HG02623 (cell line): ENCODE results near the gene OTOG.
"Not testable (repeated sequence)": the region's sequence is repeated elsewhere in the genome, so short reads cannot be mapped to it uniquely, and the experiment has no call there.

Experiments
- ATAC-seq: cut with Tn5 transposase; IDR thresholded peaks from one replicate; pipeline ENCODE4 v1.9.1; 2021; ENCODE audit warnings: moderate library complexity; ENCODE audit not compliant: unreplicated experiment

OTOG gene

DNA sequence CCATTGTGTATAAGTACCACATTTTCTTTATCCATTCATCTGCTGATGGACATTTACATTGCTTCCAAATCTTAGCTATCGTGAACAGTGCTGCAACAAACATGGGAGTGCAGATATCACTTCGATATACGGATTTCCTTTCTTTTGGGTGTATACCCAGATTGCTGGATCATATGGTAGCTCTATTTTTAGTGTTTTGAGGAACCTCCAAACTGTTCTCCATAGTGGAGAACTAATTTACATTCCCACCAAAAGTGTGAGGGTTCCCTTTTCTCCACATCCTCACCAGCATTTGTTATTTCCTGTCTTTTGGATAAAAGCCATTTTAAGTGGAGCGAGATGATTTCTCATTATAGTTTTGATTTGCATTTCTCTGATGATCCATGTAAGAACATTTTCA lies 75.7 kb downstream of the OTOG start:
- not testable (repeated sequence) for ATAC-seq

DNA sequence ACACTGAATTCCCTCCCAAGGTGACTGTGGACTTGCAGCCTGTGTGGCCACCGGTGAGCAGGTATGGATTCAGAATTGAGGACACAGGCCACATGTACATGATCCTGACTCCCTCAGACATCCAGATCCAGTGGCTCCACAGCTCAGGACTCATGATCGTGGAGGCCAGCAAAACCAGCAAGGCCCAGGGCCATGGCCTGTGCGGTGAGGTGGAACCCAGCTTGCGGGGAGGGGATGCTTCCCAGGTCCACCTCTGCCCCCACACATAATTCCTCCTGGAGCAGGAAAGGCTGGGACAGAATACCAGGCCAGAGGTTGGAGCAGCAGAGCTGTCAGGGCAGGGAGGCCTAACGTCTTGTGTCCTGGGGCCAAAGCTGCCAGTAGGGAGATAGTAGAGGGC lies 82.1 kb downstream of the OTOG start:
- no peak for ATAC-seq

DNA sequence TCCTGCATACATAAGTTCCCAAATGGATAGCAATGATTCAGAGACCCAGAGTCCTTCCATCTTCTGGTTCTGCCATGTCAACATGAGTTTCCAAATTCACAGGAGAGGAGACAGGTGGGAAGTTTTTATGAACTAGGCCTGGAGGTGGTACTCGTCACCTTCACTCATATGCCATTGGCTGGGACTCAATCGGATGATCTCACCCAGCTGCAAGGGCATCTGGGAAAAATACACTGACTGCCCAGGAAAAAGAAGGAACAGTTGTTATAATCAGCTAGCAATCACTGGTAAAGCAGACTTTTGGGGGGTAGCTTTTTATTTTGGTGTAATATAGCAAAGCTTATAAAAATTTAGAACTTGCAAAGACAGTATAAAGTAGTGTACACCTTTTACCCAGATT lies 83.9 kb downstream of the OTOG start:
- ATAC-seq = no peak

DNA sequence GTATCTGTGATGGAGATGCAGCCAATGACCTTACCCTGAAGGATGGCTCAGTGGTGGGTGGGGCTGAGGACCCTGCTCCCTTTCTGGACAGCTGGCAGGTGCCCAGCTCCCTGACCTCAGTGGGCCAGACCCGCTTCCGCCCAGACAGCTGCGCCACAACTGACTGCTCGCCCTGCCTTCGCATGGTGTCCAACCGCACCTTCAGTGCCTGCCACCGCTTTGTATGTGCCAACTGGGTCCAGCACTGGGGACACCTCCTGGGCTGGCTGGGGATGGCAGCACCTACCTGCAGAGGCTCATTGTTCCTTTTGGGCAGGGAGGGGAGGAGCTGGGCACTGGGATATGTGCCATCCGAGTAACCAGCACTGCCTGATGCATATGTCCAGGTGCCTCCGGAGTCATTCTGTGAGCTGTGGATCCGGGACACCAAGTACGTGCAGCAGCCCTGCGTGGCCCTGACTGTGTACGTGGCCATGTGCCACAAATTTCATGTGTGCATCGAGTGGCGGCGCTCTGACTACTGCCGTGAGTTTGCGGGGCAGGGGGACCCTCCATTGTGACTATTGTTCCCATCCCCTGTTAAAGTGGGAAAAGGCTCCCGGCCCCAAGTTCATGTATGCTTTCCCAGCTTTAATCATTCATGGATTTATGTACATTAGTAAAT lies 84.8 kb downstream of the OTOG start:
- ATAC-seq = no peak

DNA sequence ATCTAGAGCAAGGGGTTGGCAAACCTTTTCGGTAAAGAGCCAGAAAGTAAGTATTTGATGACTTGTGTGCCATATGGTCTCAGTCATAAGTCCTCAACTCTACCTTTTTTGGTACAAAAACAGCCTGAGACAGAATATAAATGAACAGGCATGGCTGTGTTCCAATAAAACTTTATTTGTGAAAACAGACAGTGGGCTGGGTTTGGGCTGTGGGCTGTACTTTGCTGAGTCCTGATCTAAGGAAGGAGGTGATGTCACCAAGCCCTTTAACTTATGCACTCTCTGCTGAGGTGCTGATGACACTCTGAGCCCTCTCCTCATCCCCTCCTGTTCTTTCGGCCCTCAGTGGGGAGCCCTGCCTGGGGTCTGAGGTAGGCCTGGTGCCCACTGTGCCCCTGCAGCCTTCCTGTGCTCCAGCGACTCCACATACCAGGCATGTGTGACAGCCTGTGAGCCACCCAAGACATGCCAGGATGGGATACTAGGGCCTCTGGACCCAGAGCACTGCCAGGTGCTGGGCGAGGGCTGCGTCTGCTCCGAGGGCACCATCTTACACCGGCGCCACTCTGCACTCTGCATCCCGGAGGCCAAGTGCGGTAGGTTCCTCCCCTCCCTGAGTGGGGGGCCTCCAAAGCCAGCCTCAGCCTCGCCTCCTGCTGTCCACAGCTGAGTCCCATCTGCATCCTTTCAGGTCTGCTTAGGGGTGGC lies 86.4 kb downstream of the OTOG start:
- no peak for ATAC-seq

DNA sequence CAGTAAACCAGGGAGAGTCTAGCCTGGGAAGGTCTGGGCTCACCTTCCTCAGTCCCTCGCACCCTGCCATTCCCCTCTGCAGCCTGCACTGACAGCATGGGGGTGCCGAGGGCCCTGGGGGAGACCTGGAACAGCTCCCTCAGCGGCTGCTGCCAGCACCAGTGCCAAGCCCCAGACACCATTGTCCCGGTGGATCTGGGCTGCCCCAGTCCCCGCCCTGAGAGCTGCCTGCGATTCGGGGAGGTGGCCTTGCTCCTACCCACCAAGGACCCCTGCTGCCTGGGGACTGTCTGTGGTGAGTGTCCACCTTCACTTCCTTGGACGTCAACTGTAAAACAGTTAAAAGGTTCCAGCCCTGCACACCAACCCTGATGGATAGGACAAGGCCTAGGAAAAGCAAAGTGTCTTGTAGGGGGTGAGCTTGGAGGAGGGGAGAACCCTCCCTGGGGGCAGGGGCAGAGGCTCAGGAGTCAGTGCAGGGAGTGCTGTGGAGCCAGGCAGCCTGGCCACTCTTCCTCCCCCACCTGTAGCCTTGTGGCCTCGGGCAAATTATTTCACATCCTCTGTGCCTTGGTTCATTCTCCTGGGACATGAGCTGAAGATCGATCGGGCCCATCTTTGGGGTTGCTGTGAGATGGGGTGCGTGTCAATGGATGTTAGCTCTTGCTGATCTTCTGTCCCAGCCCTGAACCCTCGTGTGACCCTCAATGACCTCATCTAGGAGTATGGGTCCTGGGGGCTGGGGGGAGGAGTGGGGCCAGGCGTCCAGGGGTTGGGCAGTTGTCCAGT lies 87.1 kb downstream of the OTOG start:
- no peak for ATAC-seq

DNA sequence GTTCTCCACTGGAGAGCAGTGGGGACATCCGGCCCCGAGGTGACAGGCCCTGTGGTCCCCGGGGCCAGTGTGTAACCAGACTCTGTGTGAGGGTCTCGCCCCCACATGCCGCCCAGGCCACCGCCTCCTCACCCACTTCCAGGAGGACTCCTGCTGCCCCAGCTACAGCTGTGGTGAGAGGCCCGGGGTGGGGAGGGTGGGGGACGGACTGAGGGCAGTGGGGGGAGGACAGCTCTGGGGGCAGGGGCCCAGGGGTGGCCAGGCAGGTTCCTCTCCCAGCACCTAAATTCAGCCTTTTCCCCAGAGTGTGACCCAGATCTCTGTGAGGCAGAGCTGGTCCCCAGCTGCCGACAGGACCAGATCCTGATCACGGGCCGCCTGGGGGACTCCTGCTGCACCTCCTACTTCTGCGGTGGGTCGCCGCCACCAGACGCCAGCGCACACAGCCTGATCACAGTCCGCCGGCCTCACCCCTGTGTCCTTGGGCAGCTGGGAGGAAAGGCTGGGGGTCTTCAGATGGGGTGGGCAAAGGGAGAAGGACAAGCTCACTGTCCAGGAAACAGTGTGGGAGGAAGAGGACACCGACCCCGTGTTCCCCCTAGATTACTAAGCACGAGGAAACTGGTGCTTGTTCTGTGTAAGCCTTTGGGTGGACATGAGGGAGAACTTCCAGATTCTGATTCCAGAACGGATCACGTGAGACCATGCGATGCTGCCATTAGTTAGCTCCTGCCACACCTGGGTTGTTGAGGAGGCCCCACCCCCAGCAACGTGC lies 87.9 kb downstream of the OTOG start:
- ATAC-seq = no peak

DNA sequence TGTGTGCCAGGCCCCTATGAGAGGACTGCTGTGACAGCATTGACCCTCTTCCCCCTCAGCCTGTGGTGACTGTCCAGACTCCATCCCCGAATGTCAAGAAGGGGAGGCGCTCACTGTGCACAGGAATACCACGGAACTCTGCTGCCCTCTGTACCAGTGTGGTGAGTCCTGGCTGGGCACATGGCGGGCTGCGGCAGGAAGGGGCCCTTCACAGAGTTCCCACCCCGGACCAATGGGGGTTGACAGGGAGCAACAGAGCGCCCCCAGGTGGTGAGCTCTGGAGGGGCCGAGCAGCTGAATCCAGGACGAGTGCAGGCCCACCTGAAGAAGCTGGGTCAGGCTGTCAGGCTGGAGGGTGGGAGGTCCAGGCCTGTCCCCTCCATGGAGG lies 88.5 kb downstream of the OTOG start:
- no peak for ATAC-seq

DNA sequence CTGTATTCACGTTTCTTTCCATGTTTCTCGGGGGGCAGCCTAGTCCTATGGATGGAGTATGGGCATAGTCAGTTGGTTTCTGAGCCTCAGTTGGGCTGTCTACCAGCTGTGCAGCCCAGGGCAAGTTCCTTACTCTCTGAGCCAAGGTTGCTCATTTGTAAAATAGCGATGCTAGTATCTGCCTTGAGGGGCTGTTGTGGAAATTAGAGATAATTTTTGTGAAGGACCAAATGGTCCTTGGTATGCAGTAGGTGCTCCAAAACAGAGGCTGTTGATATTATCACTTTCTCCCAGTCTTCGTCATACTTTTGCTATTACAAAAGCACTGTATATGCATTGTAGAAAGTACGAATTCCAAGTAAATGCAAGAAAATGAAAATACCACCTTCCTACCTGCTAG lies 89.7 kb downstream of the OTOG start:
- ATAC-seq = no peak

DNA sequence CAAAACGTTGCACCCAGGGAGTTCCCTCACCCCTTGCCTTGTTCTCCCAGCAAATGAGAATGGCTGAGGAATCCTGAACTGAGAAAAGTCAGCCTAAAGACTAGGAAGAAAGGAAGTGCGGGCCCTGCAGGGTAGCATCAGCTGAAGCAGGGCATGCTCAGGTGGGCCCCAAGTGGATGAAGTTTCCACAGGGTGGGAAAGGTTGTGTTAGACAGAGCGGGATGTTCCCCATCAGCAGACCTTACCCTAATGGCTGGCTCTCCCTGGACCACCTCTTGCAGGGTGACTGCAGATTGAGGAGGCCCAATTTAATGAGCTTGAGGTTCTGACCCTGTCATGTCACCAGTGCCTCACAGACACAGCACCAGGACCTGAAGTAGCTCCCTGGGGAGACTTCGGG lies 90.8 kb downstream of the OTOG start:
- no peak for ATAC-seq

DNA sequence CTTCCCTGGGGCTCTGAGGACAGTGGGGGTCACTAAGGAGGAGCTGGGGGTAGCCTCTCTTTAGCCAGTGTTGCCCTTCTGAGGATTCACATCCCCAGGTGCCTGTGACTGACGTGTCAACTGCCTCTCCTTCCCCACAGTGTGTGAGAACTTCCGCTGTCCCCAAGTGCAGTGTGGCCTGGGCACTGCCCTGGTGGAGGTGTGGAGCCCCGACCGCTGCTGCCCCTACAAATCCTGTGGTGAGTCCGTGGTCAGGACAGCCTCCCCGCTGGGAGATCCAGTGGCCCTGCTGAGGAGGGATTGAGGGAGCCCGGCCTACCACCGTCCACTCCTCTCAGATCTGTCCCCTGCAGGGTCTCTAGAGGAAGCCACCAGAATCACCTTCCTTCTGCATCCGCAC lies 91.3 kb downstream of the OTOG start:
- ATAC-seq = no peak

DNA sequence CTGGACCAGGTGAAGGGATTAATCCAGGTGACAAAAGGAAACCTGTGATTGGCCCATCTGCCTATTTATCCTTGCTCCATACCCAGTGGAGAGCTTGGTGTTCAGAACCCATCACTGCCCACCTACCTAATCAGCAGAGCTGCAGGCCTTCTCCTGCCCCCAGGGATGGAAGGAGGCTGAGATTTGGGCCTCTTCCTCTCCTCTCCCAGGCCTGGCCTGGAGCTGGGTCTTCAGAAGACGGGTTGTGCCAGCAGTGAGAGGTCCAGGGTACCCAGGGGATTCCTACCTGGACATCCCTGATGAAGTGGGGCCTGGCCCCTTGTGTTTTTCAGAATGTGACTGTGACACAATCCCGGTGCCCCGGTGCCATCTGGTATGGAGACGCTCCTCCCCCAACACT lies 92.0 kb downstream of the OTOG start:
- ATAC-seq = no peak

DNA sequence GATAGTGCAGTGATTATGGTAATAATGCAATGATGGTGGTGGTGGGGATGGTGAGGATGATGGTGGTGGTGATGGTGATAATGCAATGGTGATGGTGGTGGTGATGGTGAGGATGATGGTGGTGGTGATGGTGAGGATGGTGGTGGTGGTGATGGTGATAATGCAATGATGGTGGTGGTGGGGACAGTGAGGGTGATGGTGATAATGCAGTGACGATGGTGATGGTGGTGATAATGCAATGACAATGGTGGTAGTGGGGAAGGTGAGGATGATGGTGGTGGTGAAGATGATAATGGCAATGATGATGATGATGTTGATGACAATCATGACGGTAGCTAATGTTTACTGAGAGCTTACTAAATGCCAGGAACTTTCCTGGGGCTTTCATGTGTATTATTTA lies 92.7 kb downstream of the OTOG start:
- ATAC-seq = no peak

DNA sequence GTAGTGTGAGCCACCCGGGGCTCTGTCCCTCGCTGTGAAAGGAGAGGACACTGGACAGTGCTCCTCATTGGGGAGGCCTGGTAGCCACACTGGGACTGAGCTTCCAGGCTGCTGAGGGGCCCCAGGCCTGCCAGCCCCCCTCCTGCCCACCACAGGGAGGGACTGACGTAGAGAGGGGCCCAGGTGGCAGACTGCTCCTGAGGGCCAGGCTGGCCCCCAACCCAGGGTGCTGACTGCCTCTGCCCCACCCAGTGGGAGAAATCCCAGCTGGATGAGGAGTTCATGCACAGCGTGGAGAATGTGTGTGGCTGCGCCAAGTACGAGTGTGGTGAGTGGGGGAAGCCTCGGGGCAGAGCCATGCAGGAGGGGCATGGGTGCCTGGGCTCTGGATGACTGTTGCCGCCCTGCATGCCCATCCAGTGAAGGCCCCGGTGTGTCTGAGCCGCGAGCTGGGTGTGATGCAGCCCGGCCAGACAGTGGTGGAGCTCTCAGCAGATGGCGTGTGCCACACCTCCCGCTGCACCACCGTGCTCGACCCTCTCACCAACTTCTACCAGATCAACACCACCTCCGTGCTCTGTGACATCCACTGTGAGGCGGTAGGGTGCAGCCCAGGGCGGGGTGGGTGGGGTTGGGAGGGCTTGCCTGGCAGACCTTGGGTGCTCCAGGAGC lies 93.6 kb downstream of the OTOG start:
- no peak for ATAC-seq

DNA sequence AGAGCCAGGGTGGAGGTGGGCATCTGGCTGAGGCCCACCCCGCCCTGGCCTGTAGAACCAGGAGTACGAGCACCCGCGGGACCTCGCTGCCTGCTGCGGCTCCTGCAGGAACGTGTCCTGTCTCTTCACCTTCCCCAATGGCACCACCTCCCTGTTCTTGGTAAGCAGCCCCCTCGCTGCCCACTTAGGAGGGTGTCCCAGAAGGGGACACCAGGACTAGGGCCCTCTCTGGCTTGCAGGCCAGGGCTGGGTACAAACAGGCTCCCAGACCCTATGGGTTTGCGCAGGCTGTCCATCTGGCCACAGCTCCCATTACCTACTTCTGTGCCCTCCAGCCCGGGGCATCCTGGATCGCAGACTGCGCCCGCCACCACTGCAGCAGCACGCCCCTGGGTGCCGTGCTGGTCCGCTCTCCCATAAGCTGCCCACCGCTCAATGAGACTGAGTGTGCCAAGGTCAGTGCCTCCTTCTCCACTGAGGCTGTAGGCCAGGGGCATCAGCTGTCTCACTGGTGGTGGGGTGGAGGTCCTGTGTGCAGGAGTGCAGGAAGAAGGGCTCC lies 94.8 kb downstream of the OTOG start:
- no peak for ATAC-seq

DNA sequence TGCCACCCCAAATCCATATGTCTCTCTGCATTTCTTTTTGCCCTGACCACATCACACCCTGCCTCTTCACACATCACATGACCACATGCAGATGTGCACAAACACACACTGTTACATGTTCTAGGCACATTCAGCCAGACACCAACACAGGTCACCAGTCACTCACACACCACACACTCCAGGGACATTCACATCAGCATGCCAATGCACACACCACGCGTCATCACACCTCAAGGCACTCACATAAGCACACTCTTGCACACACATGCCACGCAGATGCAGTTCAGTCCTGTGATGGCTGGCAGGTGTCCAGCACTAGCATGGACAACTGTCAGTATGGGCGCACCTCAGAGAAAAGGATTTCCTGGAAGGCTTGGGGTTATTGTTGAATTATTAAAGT lies 95.3 kb downstream of the OTOG start:
- ATAC-seq = no peak

DNA sequence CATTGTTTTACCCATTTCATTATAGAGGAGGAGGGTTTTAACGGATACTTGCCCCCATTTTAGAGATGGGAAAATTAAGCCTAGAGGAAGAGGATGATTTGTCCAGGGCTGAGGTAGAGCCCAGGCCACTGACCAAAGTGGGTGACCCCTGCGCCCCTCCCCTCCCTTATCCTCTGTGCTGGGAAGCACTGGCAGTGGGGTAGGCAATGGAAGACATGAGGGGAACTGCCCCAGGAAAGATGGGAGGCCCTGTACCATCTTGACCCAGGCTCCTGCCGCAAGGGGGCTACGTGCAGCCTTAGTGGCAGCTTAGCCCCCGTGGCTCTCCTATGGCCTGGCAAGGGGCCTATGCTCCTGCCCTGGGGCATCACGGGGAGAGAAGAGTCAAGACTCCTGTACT lies 95.9 kb downstream of the OTOG start:
- no peak for ATAC-seq

DNA sequence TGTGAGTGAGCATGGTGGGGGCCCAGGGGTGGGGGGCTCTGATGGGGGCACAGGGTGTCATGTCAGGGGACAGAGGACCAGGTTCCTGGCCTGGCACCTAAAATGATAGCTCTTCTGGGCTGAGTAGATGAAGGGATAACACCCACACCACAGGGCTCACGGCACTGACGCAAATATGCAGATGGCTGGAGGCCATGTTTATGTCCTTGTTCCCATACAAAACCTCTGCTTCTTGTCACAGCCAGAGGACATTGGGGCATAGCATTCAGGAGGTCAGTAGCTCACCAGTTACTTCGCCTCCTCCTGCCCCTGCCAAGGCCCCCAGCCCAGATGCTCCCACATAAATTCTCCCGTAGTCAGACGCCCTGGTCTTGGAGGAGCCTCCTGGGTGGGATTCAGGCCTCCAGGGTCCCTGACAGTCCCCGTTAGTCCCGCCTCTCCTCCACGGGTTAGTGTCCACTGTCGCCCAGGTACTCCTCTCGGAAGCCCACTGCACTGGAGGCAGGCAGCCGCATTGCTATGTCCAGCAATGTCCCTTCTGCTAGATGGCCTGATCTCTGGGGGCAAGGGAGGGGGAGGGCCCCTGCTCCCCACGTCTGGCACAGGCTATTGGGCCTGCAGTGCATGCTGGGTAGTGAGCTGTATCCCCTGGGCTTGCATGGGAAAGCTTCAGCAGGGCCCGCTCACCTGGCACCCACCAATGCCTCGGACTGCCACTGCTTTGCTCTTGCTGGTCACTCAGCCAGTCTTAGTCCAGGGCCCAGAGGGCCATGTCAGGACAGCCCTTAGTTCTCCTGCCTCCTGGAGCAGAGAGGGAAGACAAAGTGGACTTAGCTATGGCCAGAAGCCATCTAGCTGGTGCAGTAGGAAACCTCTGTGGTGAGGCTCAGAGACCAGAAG lies 96.7 kb downstream of the OTOG start:
- ATAC-seq = no peak

DNA sequence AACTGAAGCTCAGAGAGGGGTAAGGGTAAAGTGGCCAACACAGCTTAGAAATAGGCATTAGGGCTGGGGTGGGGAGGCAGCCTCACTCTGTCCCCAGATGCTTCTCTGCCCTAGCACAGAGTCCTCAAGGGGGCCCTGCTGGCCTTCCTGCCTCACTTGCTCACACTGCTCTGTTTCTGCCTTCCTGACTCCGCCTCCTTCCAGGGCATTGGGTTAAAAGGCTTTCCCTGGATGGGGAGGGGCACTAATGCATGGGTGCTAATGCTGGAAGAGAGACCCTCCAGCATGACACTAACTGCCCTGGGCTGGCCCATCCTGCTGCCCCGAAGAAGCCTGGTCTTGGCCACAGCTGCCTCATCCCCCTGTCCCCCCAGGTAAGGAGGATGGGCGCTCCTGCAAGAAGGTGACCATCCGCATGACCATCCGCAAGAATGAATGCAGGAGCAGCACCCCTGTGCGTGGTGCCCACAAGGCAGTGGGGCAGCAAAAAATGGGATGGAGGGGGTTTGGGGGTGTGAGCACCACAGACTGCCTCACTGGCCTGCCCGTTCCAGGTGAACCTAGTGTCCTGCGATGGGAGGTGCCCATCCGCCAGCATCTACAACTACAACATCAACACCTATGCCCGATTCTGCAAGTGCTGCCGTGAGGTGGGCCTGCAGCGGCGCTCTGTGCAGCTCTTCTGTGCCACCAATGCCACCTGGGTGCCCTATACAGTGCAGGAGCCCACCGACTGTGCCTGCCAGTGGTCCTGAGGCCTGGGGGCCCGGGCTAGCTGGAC lies 98.3 kb downstream of the OTOG start:
- ATAC-seq = no peak
